ENCODE results near the gene PDK1.

PDK1 gene

GRCh38 chr2:172600557-172601008 lies 44.7 kb downstream of the PDK1 start:
- no peak for DNase-seq

- DNase-seq = no peak
These were observed 50.4 kb downstream of the PDK1 start for GRCh38 chr2:172606285-172606684.

- DNase-seq = no peak
These were observed 51.6 kb downstream of the PDK1 start for GRCh38 chr2:172607379-172607928.

- DNase-seq = no peak
These were observed 53.6 kb downstream of the PDK1 start for GRCh38 chr2:172609488-172609887.

GRCh38 chr2:172612051-172612450 lies 56.2 kb downstream of the PDK1 start:
- no peak for DNase-seq

- no peak for DNase-seq
These were observed 57.1 kb downstream of the PDK1 start for GRCh38 chr2:172613040-172613439.

GRCh38 chr2:172613615-172614231 lies 57.8 kb downstream of the PDK1 start:
- DNase-seq = no peak

- DNase-seq = no peak
These were observed 59.0 kb downstream of the PDK1 start for GRCh38 chr2:172614932-172615331.

GRCh38 chr2:172615727-172616261 lies 59.9 kb downstream of the PDK1 start:
- DNase-seq = no peak

GRCh38 chr2:172617115-172617514 lies 61.2 kb downstream of the PDK1 start:
- no peak for DNase-seq

- DNase-seq = no peak
These were observed 67.5 kb downstream of the PDK1 start for GRCh38 chr2:172623249-172623965.

- no peak for DNase-seq
These were observed 69.1 kb downstream of the PDK1 start for GRCh38 chr2:172624996-172625395.

GRCh38 chr2:172627181-172627580 lies 71.3 kb downstream of the PDK1 start:
- DNase-seq = no peak

- no peak for DNase-seq
These were observed 72.2 kb downstream of the PDK1 start for GRCh38 chr2:172628085-172628484.

GRCh38 chr2:172629586-172629985 lies 73.7 kb downstream of the PDK1 start:
- no peak for DNase-seq

GRCh38 chr2:172630181-172630580 lies 74.3 kb downstream of the PDK1 start:
- no peak for DNase-seq

- DNase-seq = no peak
These were observed 78.6 kb downstream of the PDK1 start for GRCh38 chr2:172634477-172634876.

- DNase-seq = no peak
These were observed 79.7 kb downstream of the PDK1 start for GRCh38 chr2:172635548-172635947.

GRCh38 chr2:172639256-172639655 lies 83.4 kb downstream of the PDK1 start:
- DNase-seq = no peak

GRCh38 chr2:172639823-172640222 lies 83.9 kb downstream of the PDK1 start:
- DNase-seq = no peak

- DNase-seq = no peak
These were observed 84.5 kb downstream of the PDK1 start for GRCh38 chr2:172640389-172640788.

GRCh38 chr2:172642301-172643020 lies 86.6 kb downstream of the PDK1 start:
- DNase-seq = no peak

GRCh38 chr2:172643142-172643541 lies 87.3 kb downstream of the PDK1 start:
- DNase-seq = no peak

Data from T-helper 9 cell (primary cell).